Stomach smooth muscle (tissue), 2 donors: ENCODE results near the gene ZNF175.
A peak's percentile ranks its signal among the peaks of the same experiment; 100 is the strongest.

Experiments
- H3K27ac ChIP-seq: one replicate; pipeline ENCODE4 v1.7.0; 2013; ENCODE audit warnings: mild to moderate bottlenecking, low read length, inconsistent platforms
- H3K27me3 ChIP-seq, 2 donors: one replicate each; pipeline ENCODE4 v1.7.0; 2013; ENCODE audit warnings: low read length in 2 of 2; ENCODE audit not compliant: insufficient read depth in 2 of 2, control insufficient read depth in 1 of 2
- H3K36me3 ChIP-seq, 2 donors: one replicate each; pipeline ENCODE4 v1.7.0; 2013; ENCODE audit warnings: low read length in 2 of 2; ENCODE audit not compliant: control insufficient read depth in 2 of 2, insufficient read depth in 2 of 2
- H3K4me1 ChIP-seq: one replicate; pipeline ENCODE4 v1.7.0; 2013; ENCODE audit warnings: low read length; ENCODE audit not compliant: control insufficient read depth, insufficient read depth
- H3K4me3 ChIP-seq, 2 donors: one replicate each; pipeline ENCODE4 v1.7.0; 2013; ENCODE audit warnings: low read length in 2 of 2
- H3K9ac ChIP-seq, 2 donors: one replicate each; pipeline ENCODE4 v1.7.0; 2013; ENCODE audit warnings: low read length in 2 of 2, mild to moderate bottlenecking in 1 of 2
- H3K9me3 ChIP-seq, 2 donors: one replicate each; pipeline ENCODE4 v1.7.0; 2013; ENCODE audit warnings: low read length in 2 of 2; ENCODE audit not compliant: control insufficient read depth in 2 of 2
- donor health status: healthy.
- donor health status: Pancreatic carcinoma.

Gene ZNF175

GRCh38 chr19:51590441-51590840 lies 19.4 kb downstream of the ZNF175 start:
- Histone ChIP-seq H3K4me1 (peaks cover 22% of the 10 kb centered on the region), H3K9ac (no peak overlapping the region), H3K4me3 (no peak overlapping the region), H3K36me3 (peaks cover 22 to 23% of the 10 kb centered on the region in 2 donors), H3K27ac (no peak overlapping the region), H3K9me3 (peaks cover 5 to 9% of the 10 kb centered on the region in 2 donors), H3K27me3 (no peaks in the 10 kb centered on the region)

- H3K27me3 ChIP-seq = peaks cover 0 to 6% of the 10 kb centered on the region in 2 donors
- peaks cover 22% of the 10 kb centered on the region for H3K4me1 ChIP-seq
- no peak overlapping the region for H3K27ac ChIP-seq
- H3K9ac ChIP-seq = no peak overlapping the region
- H3K9me3 ChIP-seq = peaks cover 3 to 6% of the 10 kb centered on the region in 2 donors
- peaks cover 4 to 5% of the 10 kb centered on the region in 2 donors for H3K36me3 ChIP-seq
- H3K4me3 ChIP-seq = no peak overlapping the region
Observed at GRCh38 chr19:51592521-51592920, 21.4 kb downstream of the ZNF175 start.

- no peaks in the 10 kb centered on the region for H3K36me3 ChIP-seq
- peak overlapping the region; percentile 90 to 93 for H3K4me3 ChIP-seq
- H3K9ac ChIP-seq = peak overlapping the region; percentile 62 to 83
- H3K4me1 ChIP-seq = peaks cover 22% of the 10 kb centered on the region
- H3K9me3 ChIP-seq = no peaks in the 10 kb centered on the region
- peaks cover 1 to 12% of the 10 kb centered on the region in 2 donors for H3K27me3 ChIP-seq
- no peak overlapping the region for H3K27ac ChIP-seq
Observed at GRCh38 chr19:51593138-51593890, 22.2 kb downstream of the ZNF175 start.

- Histone ChIP-seq H3K9me3 (no peaks in the 10 kb centered on the region), H3K4me1 (peaks cover 22% of the 10 kb centered on the region), H3K9ac (peak overlapping the region; percentile 62 to 83), H3K27ac (no peak overlapping the region), H3K27me3 (peaks cover 6 to 16% of the 10 kb centered on the region in 2 donors), H3K36me3 (no peaks in the 10 kb centered on the region), H3K4me3 (peak overlapping the region; percentile 90 to 93)
Observed at GRCh38 chr19:51593969-51594773, 23.1 kb downstream of the ZNF175 start.

GRCh38 chr19:51594774-51595109 lies 23.7 kb downstream of the ZNF175 start:
- Histone ChIP-seq H3K36me3 (no peaks in the 10 kb centered on the region), H3K27ac (no peak overlapping the region), H3K4me3 (peak overlapping the region; percentile 90 to 93), H3K9ac (peak overlapping the region; percentile 35 to 73), H3K9me3 (no peaks in the 10 kb centered on the region), H3K4me1 (peaks cover 22% of the 10 kb centered on the region), H3K27me3 (peaks cover 7 to 16% of the 10 kb centered on the region in 2 donors)

- Histone ChIP-seq H3K36me3 (no peaks in the 10 kb centered on the region), H3K27ac (no peak overlapping the region), H3K9ac (no peak overlapping the region), H3K4me1 (peaks cover 22% of the 10 kb centered on the region), H3K27me3 (peaks cover 14 to 17% of the 10 kb centered on the region in 2 donors), H3K4me3 (peak overlapping the region in 1 of 2 donors; percentile 93), H3K9me3 (no peaks in the 10 kb centered on the region)
Observed at GRCh38 chr19:51595190-51596175, 24.4 kb downstream of the ZNF175 start.

GRCh38 chr19:51598159-51598915 lies 27.3 kb downstream of the ZNF175 start:
- H3K9me3 ChIP-seq = no peaks in the 10 kb centered on the region
- H3K4me1 ChIP-seq = peaks cover 16% of the 10 kb centered on the region
- no peaks in the 10 kb centered on the region for H3K36me3 ChIP-seq
- peaks cover 18 to 29% of the 10 kb centered on the region in 2 donors for H3K27me3 ChIP-seq
- H3K27ac ChIP-seq = no peak overlapping the region
- no peak overlapping the region for H3K9ac ChIP-seq
- H3K4me3 ChIP-seq = no peak overlapping the region

- Histone ChIP-seq H3K27ac (no peak overlapping the region), H3K9me3 (no peaks in the 10 kb centered on the region), H3K36me3 (no peaks in the 10 kb centered on the region), H3K4me1 (peaks cover 10% of the 10 kb centered on the region), H3K4me3 (no peak overlapping the region), H3K27me3 (peaks cover 18 to 29% of the 10 kb centered on the region in 2 donors), H3K9ac (no peak overlapping the region)
Observed at GRCh38 chr19:51599084-51599483, 28.0 kb downstream of the ZNF175 start.

GRCh38 chr19:51600940-51601580 lies 30.0 kb downstream of the ZNF175 start:
- Histone ChIP-seq H3K36me3 (no peaks in the 10 kb centered on the region), H3K27me3 (peaks cover 15 to 29% of the 10 kb centered on the region in 2 donors), H3K27ac (no peak overlapping the region), H3K9me3 (no peaks in the 10 kb centered on the region), H3K4me1 (no peaks in the 10 kb centered on the region), H3K4me3 (no peak overlapping the region), H3K9ac (no peak overlapping the region)
